Endometrial microvascular endothelial cells (primary cell): ENCODE results near the gene UBTD2. TPM values are rescaled to one million over a fixed set of nuclear protein-coding genes. Genes with fewer than 3 reads are reported as not detected.

Experiments
- in situ Hi-C: cut with HindIII; loops from 2 replicates; pipeline ENCODE4 v1.10.0; 2017; ENCODE audit warnings: low sequenced_read_pairs, low pct_unique_long_range_greater_than_20kb; ENCODE audit errors: inconsistent ontology term
- total RNA-seq: library from RNA; depleted of rRNA; stranded (reverse); fragments of >200 nt; gene quantifications from one replicate; pipeline ENCODE4 v1.2.3, GENCODE V29; 2015; ENCODE audit errors: inconsistent ontology term

The UBTD2 gene
- total RNA-seq, 1 donor from 2014 or later: 22.9 TPM

DNA sequence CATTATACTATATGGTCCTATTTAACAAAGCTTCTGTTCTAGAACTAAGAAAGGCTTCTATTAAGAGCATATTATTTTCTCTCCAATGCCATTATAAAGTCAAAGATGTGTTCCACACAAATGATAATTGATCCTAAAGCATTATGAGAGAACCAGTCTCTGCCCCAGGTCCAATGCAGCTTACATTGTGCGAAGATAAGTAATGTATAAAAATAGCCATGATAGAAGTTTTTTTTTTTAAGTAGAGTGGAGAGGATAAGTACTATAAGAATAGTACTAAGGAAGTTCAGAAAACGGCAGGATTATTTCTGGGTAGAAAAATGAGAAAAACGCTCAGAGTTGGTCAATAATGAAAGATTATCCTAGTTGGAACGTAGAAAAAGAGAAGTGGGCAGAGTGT lies 15.6 kb downstream of the UBTD2 start:
- in situ Hi-C loops: no loop called here

DNA sequence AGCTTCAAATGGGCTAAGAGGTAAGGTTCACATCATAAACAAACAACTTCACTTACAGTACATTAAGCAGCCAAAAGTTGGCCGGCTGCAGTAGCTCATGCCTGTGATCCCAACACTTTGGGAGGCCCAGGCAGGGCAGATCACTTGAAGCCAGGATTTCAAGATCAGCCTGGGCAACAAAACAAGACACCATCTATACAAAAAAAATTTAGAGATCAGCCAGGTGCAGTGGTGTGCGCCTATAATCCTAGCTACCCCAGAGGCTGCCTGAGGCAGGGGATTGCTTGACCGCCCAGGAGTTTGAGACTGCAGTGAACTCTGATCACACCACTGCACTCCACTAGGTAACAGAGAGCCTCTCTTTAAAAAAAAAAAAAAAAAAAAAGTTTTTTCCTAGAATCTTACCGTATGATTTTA lies 16.9 kb downstream of the UBTD2 start:
- in situ Hi-C loops: no loop called here

DNA sequence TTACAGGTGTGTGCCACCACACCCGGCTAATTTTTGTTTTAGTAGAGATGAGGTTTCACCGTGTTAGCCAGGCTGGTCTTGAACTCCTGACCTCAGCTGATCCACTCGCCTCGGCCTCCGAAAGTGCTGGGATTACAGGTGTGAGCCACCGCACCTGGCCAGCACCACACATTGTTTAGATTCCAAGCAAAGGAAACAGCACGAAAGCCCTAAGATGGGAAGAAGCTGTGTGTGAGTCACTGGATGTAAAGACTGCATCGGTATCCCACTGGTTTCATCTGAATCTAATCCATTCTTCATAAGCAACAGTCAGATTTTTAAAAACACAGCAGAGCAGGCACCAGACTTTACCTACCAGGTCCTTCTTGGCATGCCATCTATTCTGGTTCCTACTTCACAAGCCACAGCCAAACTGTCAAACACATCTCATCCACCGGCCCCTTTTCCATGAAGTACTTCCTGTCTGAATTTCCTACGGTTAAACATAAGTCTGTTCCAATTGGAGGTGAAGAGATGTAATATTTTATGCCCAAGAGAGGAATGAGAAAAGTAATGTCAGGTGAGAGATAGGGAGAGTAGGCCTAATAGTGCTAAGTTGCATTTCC lies 17.4 kb downstream of the UBTD2 start:
- in situ Hi-C loops: no loop called here

DNA sequence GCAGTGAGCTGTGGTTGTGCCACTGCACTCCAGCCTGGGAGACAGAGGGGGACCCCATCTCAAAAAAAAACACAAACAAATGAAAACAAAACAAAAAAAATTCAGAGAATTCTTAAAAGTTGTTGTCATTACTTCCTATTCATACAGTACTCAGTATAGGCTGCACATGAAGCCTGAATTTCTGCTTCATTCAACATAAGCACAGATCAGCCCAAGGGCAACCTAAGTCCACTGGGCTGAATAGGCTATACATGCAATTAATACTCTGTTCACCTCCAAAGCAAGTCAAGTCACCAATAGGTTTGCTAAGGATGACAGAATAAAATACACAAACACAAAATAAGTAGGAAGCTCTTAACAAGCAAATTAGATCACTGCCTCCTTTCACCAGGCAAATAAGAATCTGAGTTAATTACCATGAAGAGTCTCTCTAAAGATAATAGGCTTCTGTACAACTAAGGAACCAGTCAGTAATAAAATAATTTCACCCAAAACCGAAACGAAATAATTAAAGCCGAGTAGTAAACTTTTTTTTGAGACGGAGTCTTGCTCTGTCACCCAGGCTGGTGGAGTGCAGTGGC lies 18.7 kb downstream of the UBTD2 start:
- in situ Hi-C loops: no loop called here

DNA sequence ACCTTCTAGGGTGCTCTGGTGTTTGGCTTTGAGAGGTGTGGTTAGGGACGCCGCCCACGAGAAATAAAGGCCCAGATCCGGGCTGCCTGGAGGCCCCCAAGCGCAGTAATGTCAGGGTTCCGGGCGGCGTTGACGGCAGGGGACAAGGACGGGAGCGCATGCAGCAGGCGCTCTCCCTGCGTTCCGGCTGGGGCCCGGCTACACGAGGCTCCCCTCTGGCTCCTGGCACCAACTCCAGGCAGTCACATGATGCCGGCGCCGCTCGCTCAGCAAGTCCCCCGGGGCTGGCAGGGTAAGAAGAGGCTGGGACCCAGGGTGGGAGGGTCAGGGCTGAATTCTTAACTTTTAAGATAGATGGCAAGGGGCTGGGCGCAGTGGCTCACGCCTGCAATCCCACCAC lies 28.1 kb downstream of the UBTD2 start:
- in situ Hi-C loops: no loop called here

DNA sequence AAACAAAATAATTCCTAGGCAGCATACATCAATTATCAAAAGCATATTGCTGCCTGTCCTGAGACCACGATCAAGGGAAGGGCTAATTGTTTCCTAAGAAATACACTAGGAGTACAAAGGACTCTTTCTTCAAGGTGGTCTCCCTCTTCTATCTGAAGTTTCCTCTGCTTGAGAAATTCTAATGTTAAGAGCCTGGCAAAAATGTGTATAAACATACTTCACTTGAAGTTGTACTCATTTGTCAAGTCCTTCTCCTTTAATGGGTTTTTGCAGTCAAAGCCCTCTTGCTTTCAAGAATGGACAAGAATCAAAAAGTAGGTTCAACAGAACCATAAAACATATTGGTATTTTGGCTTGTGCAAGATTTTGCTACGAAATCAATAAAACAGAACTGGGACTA lies 31.1 kb downstream of the UBTD2 start:
- in situ Hi-C loops: no loop called here

DNA sequence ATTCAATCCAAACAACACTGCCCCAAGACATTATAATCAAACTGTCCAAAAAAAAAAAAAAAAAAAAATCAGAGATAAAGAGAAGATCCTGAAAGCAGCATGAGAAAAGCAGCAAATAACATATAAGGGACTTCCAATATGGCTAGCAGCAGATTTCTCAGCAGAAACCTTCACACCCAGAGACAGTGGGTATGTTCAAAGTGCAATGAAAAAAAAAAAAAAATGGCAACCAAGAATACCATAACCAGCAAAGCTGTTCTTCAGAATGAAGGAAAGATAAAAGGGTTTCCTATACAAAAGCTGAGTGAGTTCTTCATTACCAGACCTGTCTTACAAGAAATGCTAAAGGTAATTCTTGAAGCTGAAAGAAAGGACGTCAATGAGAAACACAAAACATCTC lies 32.1 kb downstream of the UBTD2 start:
- in situ Hi-C loops: no loop called here

DNA sequence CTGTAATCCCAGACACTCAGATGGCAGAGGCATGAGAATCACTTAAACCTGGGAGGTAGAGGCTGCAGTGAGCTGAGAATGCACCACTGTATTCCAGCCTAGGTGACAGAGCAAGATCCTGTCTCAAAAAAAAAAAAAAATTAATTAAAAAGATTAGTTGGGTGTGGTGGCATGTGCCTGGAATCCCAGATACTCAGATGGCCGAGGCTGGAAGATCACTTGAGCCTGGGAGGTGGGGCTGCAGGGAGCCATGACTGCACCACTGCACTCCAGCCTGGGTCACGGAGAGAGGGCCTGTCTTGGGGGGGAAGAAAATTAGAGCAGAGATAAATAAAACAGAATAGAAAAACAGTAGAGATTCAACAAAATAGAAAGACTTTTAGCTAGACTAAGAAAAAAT lies 34.9 kb downstream of the UBTD2 start:
- in situ Hi-C loops: no loop called here

DNA sequence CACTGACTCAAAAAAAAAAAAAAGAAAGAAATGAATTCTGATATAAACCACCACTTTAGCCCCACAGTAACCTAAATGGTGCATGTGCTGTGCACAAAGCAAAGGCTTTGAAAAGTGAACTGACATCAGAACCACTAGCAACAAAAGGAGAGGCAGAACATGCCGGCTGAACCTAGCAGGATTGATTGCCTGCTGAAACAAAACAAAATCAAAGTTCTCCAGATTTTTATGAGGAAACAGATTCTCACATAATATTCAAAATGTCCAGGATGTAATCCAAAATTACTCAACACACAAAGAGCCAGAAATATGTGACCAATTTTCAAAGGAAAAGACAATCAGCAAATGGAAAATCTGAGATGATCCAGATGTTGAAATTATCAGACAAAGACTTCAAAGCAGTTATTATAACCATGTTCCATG lies 37.9 kb downstream of the UBTD2 start:
- in situ Hi-C loops: no loop called here

DNA sequence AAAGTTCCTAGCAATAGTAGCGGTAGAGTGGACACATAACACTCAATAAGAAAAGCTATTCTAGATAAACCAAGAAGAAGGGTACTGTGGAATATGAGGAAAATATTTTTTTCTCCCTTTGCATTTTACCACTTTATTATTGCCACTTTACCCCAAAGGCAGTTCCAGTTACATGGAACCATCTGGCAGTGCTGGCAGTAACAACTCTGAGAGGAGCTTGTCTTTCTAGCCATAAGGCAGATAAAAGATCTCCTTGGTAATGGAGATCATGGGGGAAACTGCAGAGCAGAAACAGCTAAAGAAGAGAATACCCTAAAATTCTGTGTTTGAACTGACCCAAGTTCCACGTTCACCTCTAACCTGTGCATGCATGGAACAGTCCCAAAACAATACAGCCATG lies 38.5 kb downstream of the UBTD2 start:
- in situ Hi-C loops: no loop called here

DNA sequence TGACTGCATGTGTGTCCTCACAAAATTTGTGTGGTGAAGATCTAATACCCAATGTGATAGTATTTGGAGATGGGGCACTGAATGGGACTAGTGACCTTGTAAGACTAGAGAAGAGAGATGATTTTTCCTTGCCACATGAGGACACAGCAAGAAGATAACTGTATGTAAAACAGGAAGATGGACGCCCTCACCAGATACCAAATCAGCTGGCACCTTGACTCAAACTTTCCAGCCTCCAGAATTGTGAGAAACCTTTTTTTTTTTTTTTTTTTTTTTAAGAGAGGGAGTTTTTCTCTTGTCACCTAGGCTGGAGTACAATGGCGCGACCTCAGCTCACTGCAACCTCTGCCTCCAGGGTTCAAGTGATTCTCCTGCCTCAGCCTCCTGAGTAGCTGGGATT lies 40.3 kb downstream of the UBTD2 start:
- in situ Hi-C loops: no loop called here

DNA sequence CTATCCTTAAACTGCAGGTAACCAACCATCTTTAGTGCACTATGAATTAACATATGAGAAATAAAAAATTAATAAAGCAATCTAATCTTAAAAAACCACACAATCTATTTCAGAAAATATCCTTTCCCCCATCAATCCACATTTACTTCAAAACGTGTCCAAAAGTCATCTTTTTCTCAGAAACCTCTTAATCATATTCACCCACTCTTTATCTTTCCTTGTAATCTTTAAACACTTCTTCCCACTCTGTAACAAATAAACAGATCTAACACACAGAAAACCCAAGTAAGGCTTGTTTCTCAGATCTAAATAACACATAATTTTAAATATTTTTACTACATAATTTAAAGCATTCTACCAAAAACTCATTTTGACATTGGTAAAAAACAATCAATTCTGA lies 45.2 kb downstream of the UBTD2 start:
- in situ Hi-C loops: no loop called here

DNA sequence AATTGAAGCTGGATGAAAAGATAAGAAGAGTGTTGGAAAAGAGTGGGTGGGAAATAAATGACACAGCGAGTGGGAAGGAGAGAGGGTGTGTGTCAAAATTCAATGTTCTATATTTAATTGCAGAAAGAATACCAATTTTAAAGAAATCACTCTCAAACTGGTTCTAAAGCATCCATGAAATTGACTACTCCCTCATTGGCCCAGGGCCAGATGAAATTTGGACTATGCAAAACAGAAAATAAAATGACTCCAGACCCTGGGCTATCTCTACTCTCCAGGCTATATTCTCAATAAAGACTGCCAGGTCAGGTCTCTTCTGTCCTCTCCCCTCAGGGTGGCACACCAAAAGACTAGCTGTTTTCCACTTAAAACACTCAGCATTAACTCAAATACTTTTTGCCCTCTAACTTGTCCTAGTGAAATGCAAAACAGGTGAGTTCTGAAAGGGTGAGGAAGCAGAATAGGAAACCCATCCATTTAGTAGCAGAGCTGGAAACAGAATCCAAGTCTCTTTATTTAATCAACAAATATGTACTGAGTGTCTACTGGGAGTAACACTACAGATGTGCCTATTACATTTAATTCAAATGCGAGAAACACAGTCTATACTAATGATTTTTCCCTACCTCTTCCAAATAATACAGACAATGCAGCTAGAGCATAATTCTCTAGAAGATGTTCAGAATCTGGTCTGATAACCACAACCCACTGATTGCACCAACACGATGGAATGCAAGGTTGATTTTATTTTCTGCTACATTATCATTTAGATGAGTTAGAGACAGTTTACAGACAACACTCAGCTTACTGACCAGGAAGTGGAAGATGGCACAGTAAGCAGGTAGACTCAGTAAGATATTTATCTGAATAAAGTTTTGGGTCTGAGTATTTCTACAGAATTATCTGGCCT lies 47.5 kb downstream of the UBTD2 start:
- in situ Hi-C loops: no loop called here

DNA sequence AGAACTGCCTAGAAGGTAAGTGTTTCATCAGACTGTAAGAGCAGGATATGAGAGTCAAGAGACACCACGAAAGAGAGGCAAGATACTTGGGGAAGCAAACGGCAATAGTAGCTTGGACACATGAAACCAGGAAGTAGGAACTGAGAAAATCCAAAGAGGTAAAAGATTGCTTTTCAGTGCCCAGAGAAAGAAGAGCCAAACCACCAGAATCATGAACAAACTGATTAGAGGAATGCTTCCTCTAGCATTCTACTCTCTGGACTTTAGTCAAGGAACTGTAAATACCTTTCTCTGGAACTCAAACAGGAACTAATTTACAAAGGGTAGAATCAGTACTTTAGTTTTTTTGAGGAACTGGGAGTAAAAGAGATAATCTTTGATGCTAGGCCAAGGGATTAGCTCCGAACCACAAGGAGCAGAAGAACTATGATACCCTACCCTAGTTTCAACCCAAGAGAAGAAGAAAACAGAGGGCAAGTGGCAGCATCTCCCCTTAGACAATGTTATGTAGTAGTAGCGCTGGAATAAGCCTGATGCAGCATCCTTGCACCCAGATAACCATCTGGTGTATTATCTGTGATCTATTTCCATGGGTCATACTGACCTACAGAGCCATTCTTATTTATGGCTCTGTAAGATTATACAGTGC lies 48.3 kb downstream of the UBTD2 start:
- in situ Hi-C loops: no loop called here

DNA sequence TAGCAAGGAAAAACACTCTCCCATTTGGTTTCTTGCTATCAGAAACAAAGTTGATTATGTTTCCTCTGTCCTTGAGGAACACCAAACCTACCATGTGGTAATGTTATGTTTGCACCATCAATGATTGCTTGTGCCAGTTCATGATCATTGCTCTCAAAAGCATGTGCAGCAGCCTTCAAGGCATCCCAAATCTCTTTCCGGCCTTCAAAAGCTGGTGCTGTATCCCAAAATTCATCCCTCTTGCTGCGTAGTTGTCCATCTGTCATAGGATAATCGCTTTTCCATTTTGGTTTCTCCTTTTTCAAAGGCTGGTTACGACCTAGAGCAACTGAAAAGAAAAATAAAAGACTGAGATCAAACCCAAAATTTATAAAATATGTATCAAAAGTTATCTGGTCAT lies 49.5 kb downstream of the UBTD2 start:
- in situ Hi-C loops: no loop called here

DNA sequence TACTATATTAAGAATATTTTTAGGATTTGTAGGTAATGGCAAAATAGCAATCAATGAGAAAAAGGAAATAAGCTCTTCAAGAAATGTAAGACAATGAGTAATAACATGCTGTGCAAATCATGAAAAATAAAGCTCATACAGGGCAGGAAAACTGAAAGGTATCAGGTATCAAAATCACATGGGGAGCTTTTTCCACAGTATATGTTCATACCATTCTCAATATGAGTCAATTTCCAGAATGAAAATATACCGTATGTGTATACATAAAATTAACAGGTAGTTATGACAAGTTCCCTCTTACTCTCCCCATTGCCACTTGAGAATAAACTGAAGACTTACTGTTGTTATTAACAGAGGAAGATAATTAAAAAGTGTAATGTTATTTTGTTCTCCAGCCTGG lies 53.7 kb downstream of the UBTD2 start:
- in situ Hi-C loops: no loop called here

DNA sequence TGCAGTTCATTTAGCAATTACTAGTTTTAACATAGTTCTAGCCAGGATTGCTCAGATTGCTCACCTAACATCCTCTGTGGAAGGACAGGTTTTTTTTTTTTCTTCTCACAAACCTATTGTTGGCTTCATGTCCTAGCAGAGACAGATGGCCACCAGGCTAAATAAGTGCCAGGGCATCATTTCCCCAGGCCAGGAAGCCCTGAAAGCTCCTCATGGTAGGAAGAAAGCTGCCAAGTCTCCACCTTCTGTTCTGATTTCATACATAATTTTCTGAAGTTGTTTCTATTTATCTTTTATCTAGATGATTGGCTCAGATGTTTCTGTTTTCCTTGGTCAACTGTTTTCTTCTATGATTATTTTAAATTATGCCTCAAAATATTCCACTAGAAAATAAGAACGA lies 58.6 kb downstream of the UBTD2 start:
- in situ Hi-C loops: no loop called here

DNA sequence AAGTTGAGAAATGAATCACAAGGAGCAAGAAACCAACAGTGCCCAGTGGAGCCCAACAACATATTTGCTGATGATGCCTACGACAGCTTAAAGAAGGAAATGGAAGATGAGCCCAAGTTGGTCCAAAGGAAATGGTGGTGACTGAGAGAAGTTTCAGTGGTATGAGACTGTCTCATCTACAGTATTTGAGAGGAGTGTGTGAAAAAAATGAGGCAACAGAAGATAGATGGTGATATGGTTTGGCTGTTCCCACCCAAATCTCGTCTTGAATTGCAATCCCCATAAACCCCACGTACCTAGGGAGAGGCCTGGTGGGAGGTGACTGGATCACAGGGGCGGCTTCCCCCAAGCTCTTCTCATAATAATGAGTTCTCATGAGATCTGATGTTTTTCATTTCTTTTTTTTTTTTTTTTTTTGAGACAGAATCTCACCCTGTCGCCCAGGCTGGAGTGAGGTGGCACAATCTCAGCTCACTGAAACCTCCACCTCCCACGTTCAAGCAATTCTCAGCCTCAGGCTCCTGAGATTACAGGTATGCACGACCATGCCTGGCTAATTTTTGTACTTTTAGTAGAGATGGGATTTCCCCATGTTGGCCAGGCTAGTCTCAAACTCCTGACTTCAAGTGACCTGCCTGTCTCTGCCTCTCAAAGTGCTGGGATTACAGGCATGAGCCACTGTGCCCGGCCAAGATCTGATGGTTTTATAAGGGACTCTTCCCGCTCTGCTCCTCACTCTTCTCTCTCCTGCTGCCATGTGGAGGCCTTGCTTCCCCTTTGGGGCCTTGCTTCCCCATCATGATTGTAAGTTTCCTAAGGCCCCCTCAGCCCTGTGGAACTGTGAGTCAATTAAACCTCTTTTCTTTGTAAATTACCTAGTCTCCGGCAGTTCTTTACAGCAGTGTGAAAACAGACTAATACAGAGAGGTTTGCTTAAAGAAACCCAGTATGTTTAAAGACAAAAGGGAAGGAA lies 59.4 kb downstream of the UBTD2 start:
- in situ Hi-C loops: no loop called here

DNA sequence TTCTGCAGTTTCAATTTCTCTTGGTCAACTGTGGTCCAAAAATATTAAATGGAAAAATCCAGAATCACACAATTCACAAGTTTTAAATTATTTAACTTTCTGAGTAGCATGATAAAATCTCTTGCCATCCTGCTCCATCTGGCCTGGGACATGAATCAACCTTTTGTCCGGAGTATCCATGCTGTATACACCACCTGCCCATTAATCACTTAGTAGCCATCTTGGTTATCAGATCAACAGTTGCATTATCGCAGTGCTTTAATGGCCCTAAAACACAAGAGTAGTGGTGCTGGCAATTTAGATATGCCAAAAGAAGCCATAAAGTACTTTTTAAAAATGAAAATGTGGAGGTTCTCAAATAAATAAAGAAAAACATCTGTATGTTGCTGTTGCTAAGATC lies 64.3 kb downstream of the UBTD2 start:
- in situ Hi-C loops: no loop called here
